ENCODE results near the gene NGF. TPM values are rescaled to one million over a fixed set of nuclear protein-coding genes. Genes with fewer than 3 reads are reported as not detected.

NGF gene
- total RNA-seq, 2 experiments from 2014 or later, result not detected

DNA sequence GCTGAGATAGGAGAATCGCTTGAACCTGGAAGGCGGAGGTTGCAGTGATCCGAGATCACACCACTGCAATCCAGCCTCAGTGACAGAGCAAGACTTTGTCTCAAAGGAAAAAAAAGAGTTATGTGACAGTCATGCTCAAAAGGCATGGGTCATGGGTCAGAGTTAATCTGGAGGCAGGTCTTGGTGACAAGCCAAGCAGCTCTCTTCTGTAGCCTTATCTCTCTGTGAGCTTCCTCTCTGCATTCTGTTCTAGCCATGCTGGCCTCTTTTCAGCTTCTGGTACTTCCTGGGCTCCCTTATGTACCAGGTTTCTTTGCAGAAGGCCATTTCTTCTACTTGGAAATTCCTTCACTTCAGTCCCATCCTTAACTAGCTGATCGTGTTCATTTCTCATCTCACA, 63.6 kb downstream of the NGF start:
- intact Hi-C loops (cut with micrococcal nuclease), result no loop called here
- POLR2A ChIA-PET, result no interaction called here
- ATAC-seq (no peak), DNase-seq (no peak)
- TF ChIP-seq CTCF (IDR thresholded peaks at IDR 0.05), result no peak
- Mint-ChIP-seq H3K36me3 (ENCODE audit: low read depth) (no peaks in the 10 kb centered on the region), H3K4me3 (no peak overlapping the region), H3K9me3 (peaks cover 4% of the 10 kb centered on the region), H3K27ac (no peak overlapping the region), H3K27me3 (peaks cover 10% of the 10 kb centered on the region), H3K4me1 (ENCODE audit: low read depth) (no peaks in the 10 kb centered on the region)
- CTCF ChIA-PET, result interaction anchor here (1.0 to 1.7 kb wide), 3 partner anchors 8 to 191 kb away, joined by 3 to 4 read pairs (median 3); no protein-coding TSS in a partner anchor

GRCh38 chr1:115266729-115267421, 71.2 kb downstream of the NGF start:
- H3K4me3 Mint-ChIP-seq, result no peak overlapping the region
- H3K27me3 Mint-ChIP-seq, result peaks cover 13% of the 10 kb centered on the region
- intact Hi-C loops (cut with micrococcal nuclease), result no loop called here
- DNase-seq, result no peak
- no peaks in the 10 kb centered on the region for H3K9me3 Mint-ChIP-seq
- ChIA-PET CTCF (interaction anchor here (0.6 to 1.0 kb wide), 2 partner anchors 128 to 204 kb away, joined by 3 read pairs; no protein-coding TSS in a partner anchor), POLR2A (no interaction called here)
- H3K4me1 Mint-ChIP-seq (ENCODE audit: low read depth), result no peaks in the 10 kb centered on the region
- ATAC-seq, result no peak
- no peaks in the 10 kb centered on the region for H3K36me3 Mint-ChIP-seq (ENCODE audit: low read depth)
- no peak overlapping the region for H3K27ac Mint-ChIP-seq
- no peak for TF ChIP-seq CTCF (IDR thresholded peaks at IDR 0.05)

- no peak for TF ChIP-seq CTCF (IDR thresholded peaks at IDR 0.05)
- DNase-seq, result no peak
- no peak overlapping the region for H3K27ac Mint-ChIP-seq
- H3K36me3 Mint-ChIP-seq (ENCODE audit: low read depth), result no peaks in the 10 kb centered on the region
- H3K4me3 Mint-ChIP-seq, result no peak overlapping the region
- ChIA-PET CTCF (no interaction called here), POLR2A (no interaction called here)
- H3K4me1 Mint-ChIP-seq (ENCODE audit: low read depth), result no peaks in the 10 kb centered on the region
- H3K27me3 Mint-ChIP-seq, result peaks cover 13% of the 10 kb centered on the region
- intact Hi-C loops (cut with micrococcal nuclease), result no loop called here
- H3K9me3 Mint-ChIP-seq, result no peaks in the 10 kb centered on the region
- no peak for ATAC-seq
These were observed 73.0 kb downstream of the NGF start for GRCh38 chr1:115265099-115265498.

DNA sequence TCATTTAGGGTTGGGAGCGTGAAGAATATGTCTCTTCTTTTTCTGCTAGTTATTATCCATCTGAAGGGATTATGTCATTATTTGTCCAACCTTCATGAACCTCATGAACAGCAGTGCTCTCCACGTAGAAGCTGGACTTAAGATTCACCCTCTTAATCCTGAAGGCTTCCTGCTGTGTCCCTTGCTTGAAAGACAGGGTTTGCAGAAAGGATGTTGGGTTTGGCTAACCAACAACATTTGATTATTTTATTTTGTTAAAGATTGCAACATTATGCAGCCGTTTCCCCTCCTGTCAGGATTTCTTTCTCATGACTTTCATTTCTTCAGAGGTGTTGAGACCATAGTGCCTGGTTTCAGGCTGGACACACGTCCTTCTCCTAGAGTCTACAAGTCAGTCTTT, 75.2 kb downstream of the NGF start:
- H3K27ac Mint-ChIP-seq, result no peak overlapping the region
- peaks cover 9% of the 10 kb centered on the region for H3K9me3 Mint-ChIP-seq
- no peak for TF ChIP-seq CTCF (IDR thresholded peaks at IDR 0.05)
- H3K27me3 Mint-ChIP-seq, result peaks cover 10% of the 10 kb centered on the region
- ATAC-seq, result no peak
- H3K4me1 Mint-ChIP-seq (ENCODE audit: low read depth), result no peaks in the 10 kb centered on the region
- DNase-seq, result no peak
- CTCF ChIA-PET, result no interaction called here
- intact Hi-C loops (cut with micrococcal nuclease), result no loop called here
- H3K36me3 Mint-ChIP-seq (ENCODE audit: low read depth), result no peaks in the 10 kb centered on the region
- POLR2A ChIA-PET, result no interaction called here
- H3K4me3 Mint-ChIP-seq, result no peak overlapping the region

- Mint-ChIP-seq H3K27ac (no peak overlapping the region), H3K4me1 (ENCODE audit: low read depth) (no peaks in the 10 kb centered on the region), H3K9me3 (peaks cover 11% of the 10 kb centered on the region), H3K4me3 (no peak overlapping the region), H3K36me3 (ENCODE audit: low read depth) (no peaks in the 10 kb centered on the region), H3K27me3 (peaks cover 10% of the 10 kb centered on the region)
- TF ChIP-seq CTCF (IDR thresholded peaks at IDR 0.05), result no peak
- ChIA-PET CTCF (no interaction called here), POLR2A (no interaction called here)
- ATAC-seq (no peak), DNase-seq (no peak)
- intact Hi-C loops (cut with micrococcal nuclease), result no loop called here
These were observed 76.6 kb downstream of the NGF start for GRCh38 chr1:115261496-115261895.
